Suppressor macrophage (primary cell): ENCODE measurements around the gene IL1RAPL1.
"Not testable (repeated sequence)": the region's sequence is repeated elsewhere in the genome, so short reads cannot be mapped to it uniquely, and the experiment has no call there.

Source experiments
- DNase-seq, 4 experiments: peaks; one replicate each; pipeline ENCODE4 v3.0.0-alpha.2; 2020 to 2022

IL1RAPL1 gene

DNA sequence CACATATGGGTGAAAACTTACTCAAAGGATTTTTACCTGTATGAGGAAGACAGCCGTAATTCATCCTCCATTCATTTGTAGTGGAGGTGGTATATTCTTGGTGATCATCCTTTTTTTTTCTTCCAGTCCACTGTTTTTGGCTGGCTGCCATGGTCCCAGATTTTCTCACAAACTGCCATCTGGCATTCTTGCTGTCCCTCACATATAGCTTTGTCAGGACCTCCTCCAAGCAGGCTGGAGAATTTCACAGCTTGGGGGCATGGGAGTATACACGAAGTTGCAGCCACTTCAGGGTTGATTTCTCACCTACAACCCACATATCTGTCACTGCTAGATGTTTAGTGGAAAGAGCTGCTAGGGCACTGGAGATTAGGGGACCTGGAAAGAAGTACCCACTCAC lies 401.0 kb downstream of the IL1RAPL1 start:
- DNase-seq = no peak

GRCh38 chrX:28997706-28998463 lies 410.6 kb downstream of the IL1RAPL1 start:
- no peak for DNase-seq

GRCh38 chrX:28998609-28999135 lies 411.4 kb downstream of the IL1RAPL1 start:
- DNase-seq = no peak

DNA sequence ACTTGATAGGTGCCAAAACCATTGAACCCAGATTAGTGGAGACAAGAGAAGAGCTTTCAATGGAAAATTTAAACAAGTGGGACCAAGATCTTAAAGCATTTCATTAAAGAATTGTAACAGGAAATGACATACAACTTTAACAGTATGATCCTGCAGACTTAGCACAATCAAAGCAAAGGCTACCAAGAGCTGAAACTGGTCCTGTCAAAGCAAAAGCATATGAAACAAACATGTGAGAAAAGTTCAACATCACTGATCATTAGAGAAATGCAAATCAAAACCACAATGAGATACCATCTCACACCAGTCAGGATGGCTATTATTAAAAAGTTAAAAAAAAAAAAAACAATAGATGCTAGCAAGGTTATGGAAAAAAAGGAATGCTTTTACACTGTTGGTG lies 425.6 kb downstream of the IL1RAPL1 start:
- no peak for DNase-seq

GRCh38 chrX:29023207-29023606 lies 436.0 kb downstream of the IL1RAPL1 start:
- DNase-seq = peak in 2 of 4 experiments; percentile 2 to 11

DNA sequence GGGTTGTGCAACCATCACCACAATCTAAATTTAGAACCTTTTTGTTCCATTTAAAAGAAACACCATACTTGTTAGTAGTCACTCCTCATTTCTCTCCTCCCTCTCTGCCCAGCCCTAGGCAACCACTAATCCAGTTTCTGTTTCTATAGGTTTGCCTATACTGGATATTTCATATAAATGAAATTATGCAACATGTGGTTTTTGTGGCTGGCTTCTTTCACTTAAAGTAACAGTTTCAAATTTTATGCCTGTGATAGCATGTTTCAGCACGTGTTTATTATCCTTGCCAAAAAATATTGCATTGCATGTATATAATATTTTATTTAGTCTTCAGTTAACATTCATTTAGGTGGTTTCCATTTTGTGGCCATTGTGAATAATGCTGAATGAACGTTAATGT lies 437.6 kb downstream of the IL1RAPL1 start:
- DNase-seq = peak; percentile 0 to 40 (median 18)

GRCh38 chrX:29039501-29039900 lies 452.3 kb downstream of the IL1RAPL1 start:
- no peak for DNase-seq

- no peak for DNase-seq
Measured at GRCh38 chrX:29040160-29040559, 452.9 kb downstream of the IL1RAPL1 start.

DNA sequence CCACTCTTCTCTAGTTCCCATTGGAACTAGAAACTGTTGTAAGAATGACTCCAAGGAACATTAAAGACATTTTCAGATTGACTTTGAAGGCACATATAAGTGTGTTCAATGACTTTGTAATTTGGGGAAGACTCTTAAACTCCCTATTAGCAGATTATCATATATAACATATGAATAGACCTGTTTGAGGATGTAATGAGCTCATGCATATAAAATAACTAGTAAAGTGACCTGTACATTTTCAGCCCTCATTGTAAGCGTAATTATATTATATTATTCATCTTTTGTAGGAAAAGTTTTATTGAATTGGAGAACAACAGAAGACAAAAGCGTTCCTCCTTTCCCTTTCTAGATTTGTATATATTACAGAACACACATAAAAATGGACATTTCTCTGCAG lies 455.1 kb downstream of the IL1RAPL1 start:
- DNase-seq = no peak

- no peak for DNase-seq
Measured at GRCh38 chrX:29043746-29044145, 456.5 kb downstream of the IL1RAPL1 start.

DNA sequence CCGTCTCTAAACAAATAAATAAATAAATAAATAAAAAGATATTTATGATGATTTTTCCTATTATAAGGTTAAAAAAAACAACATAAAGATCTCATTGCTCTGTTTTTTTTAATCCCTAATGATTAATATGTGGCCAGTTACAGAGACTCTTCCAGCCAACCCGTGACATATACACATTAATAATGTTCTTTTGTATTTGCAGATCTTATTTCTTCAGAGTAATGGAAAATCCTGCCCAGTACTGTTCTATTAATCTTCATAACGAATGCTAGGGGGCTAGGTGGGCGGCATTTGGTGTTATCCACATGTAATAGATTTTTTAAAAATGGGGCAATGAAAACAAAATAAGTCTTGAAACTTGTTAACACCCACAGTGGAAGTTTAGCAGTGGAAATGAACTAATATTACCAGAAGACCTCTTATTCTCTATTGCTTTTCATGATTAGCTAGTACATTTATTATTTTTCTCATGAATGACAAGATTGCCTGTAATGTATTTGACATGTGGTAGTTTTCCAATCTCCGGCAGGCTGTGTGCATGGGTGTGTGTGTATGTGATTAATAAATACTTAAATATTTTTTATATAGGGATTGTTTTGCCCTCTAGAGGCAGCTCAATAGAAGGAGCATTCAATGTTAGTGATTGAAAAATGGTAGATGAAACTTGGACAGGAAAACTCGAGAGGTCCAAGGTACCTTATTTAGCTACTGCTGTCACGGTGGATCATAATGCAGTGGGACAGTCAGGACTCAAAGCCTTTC lies 457.4 kb downstream of the IL1RAPL1 start:
- DNase-seq = no peak

DNA sequence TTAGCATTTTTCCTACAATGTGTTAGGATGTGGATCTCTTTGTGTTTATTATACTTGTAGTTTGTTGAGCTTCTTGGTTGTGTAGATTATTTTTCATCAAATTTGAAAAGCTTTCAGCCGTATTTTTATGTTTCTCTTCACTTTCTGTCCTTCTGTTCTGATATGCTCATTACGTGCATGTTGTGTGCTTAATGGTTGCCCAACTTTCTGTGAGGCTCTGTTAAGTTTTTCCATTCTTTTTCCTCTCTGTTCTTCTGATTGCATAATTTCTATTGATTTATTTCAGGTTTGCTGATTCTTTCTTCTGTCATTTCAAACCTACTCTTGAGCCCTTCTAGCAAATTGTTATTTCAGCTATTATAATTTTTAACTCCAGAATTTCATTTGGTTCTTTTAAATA lies 478.2 kb downstream of the IL1RAPL1 start:
- DNase-seq = no peak

- no peak for DNase-seq
Measured at GRCh38 chrX:29066516-29066915, 479.3 kb downstream of the IL1RAPL1 start.

- DNase-seq = no peak
Measured at GRCh38 chrX:29067351-29067750, 480.1 kb downstream of the IL1RAPL1 start.

DNA sequence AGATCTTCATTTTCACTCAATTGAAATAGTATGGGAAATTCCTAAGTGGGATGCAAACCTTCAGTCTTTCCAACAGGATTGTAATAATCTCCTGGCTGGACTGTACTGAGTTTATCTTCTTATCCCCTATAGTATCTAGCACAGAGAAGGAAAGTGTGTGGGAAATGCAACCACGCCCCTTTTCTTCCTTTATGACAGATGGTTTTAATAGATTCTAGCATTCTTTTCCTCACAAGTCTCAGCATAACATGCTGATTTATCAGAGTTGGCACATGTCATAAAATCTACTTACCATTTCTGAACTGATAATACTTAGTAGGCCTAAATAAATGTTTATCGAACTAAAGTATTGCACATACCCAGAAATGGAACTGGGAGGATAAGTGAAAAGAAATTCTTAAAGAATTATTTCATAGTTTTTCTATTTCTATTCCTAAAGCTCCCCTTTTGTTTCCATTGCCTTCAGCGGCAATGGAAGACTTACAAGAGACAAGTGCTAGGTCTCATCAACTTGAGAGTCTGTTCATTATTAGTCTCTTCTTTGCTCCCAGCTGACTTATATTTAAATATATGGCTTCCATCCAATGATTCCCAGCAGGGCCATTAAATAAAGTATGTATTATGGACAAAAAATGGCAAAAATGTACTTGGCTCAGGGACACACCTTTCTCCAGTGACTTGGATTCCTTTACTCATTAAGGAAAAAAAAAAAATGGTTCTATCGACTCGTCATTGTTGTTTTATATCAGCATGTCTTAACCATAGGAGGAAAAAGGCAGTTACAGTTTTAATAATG lies 484.5 kb downstream of the IL1RAPL1 start:
- DNase-seq = no peak

- no peak for DNase-seq
Measured at GRCh38 chrX:29082558-29082957, 495.3 kb downstream of the IL1RAPL1 start.

DNA sequence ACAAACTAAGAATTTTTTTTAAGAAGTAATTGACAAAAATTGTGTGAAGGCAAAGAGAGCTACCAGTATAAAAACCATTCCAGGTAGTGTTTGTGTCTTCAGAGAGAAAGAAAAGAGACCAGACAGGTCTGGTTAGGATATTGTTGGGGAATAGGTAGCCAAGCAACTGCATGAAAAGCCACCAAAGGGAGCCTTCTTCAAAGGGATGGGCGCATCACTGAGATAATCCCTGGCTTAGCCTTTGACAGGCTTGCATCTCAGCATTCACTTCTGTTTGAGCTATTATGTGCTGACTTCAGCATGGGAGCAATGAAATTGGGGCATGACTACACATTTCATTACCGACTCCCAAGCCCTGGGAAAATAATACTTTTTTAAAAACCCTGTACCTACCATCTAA lies 496.6 kb downstream of the IL1RAPL1 start:
- DNase-seq = no peak

DNA sequence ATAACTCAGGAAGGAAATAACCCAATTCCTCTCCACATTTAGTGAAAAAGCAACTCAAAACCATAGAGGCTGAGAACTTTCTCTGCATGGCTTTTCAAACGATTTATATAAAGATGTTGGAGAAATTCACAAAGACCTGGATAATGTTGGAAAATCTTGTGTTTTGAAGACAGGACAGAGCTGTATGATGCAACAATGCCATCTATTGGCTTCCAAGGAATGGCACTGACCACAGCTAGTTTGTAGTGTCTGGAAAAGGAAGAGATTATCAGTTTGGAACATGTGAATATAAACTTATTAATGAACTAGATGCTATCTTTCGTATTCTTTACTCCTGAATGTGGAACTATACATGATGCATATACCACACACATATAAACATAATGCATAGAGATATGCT lies 503.6 kb downstream of the IL1RAPL1 start:
- no peak for DNase-seq

DNA sequence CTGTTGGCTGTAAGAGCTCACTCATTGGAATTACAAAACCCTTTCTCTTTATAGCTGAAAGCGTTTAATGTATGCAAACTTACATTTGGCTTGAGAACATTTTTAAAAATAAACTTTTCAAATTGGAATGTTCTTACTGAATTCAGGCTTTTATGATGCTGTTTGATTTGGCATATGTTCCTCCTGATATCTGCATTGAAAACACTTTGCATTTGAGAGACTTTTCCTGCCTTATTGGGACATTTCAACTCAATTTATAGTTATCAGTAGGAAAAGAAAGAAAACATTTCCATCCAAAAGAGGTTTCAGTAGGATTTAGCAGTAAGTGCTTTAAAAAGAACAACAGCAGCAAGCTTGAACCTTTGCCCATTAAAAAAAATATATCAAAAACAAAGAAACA lies 520.0 kb downstream of the IL1RAPL1 start:
- no peak for DNase-seq

DNA sequence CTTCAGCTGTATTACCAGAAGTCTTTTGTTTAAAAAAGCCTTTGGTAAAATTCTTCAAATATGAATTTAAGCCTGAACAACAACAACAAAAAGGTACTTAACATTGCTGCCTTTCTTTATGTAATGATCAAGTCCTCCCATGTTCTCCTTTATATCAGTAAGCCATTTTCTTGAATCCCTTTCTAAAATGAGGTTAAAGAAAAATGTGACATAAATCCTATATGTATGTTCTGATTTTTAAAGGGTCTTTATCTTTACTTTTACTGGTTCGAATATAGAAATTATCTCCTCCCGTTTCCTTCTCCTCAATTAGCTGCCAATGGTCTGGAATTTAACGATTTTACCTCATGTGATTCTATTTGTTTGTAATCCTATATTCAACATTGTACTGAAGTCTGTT lies 522.8 kb downstream of the IL1RAPL1 start:
- no peak for DNase-seq

GRCh38 chrX:29113221-29113620 lies 526.0 kb downstream of the IL1RAPL1 start:
- no peak for DNase-seq

DNA sequence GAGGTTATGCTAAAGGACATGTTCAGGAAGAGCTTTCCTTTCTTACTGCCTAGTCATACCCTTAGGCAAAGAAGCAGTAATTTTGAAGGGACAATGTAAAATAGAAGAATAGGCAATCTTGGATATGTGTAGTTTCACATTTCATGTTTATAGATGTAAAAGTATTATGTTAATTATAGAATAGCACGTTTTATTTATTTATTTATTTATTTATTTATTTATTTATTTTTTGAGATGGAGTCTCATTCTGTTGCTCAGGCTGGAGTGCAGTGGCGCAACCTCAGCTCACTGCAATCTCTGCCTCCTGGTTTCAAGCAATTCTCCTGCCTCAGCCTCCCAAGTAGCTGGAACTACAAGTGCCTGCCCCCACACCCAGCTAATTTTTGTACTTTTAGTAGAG lies 535.6 kb downstream of the IL1RAPL1 start:
- DNase-seq = not testable (repeated sequence)

- DNase-seq = no peak
Measured at GRCh38 chrX:29130905-29131304, 543.7 kb downstream of the IL1RAPL1 start.
